ENCODE results near the gene ALS2.

DNA sequence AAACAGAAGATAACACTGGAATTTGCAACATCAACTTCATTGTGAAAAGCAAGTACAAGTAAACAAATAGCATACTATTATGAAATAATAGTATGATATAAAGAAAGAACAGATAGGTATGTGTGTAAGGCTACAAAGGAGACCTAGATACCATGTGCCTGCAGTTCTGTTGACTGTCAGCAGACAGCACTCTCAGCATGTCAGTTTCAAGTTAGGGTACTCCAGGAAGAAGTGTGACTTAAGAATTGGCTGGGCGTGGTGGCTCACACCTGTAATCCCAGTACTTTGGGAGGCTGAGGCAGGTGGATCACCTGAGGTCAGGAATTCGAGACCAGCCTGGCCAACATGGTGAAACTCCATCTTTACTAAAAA is 18.2 kb upstream of the ALS2 start:
- TF ChIP-seq, protein P1, sequence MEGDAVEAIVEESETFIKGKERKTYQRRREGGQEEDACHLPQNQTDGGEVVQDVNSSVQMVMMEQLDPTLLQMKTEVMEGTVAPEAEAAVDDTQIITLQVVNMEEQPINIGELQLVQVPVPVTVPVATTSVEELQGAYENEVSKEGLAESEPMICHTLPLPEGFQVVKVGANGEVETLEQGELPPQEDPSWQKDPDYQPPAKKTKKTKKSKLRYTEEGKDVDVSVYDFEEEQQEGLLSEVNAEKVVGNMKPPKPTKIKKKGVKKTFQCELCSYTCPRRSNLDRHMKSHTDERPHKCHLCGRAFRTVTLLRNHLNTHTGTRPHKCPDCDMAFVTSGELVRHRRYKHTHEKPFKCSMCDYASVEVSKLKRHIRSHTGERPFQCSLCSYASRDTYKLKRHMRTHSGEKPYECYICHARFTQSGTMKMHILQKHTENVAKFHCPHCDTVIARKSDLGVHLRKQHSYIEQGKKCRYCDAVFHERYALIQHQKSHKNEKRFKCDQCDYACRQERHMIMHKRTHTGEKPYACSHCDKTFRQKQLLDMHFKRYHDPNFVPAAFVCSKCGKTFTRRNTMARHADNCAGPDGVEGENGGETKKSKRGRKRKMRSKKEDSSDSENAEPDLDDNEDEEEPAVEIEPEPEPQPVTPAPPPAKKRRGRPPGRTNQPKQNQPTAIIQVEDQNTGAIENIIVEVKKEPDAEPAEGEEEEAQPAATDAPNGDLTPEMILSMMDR (IDR thresholded peaks at IDR 0.05; ENCODE audit: low read depth, low read length) = peak; percentile 38
- peak; percentile 60 for TF ChIP-seq MYC (IDR thresholded peaks at IDR 0.05; ENCODE audit: low read depth, low read length)

All from NB4 (cell line).